ENCODE data around the gene GOLGA8J.
"Not testable (repeated sequence)": the region's sequence is repeated elsewhere in the genome, so short reads cannot be mapped to it uniquely, and the experiment has no call there.

The GOLGA8J gene

GRCh38 chr15:30097827-30098226, 15.1 kb downstream of the GOLGA8J start:
- not testable (repeated sequence) for DNase-seq

DNA sequence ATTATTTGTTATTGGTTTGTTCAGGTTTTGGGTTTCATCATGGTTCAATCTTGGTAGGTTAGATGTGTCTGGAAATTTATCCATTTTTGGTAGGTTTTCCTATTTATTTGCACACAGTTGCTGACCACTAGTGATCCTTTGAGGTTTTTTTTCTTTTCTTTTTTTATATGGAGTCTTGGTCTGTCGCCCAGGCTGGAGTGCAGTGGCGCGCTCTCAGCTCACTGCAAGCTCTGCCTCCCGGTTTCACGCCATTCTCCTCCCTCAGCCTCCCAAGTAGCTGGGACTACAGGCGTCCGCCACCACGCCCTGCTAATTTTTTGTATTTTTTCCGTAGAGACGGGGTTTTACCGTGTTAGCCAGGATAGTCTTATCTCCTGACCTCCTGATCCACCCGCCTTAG, 20.1 kb downstream of the GOLGA8J start:
- not testable (repeated sequence) for DNase-seq

DNA sequence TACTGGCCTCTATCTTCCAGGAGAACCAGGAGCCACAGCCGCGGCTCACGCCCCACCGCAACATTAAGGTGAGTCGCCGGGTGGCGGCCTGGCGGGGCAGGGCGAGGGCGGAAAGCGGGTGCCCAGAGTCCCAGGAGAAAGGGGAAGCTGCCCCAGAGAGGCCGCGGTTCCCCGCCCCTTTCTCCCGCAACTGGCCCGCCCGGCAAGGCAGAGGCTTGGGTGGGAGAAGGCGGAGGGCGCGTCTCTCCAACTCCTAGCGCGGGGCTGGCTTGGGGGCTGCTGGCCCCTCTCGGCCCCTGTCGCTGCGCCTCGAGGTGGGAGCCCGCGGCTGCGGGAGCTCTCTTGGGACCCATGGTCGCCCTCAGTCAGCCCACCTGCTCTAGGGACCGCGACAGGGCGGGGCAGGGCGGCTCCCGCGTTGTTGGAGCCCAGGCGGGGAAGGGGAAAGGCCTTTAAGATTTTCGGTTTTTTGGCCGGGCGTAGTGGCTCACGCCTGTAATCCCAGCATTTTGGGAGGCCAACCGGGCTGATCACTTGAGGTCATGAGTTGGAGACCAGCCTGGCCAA, 21.3 kb downstream of the GOLGA8J start:
- DNase-seq: not testable (repeated sequence)

DNA sequence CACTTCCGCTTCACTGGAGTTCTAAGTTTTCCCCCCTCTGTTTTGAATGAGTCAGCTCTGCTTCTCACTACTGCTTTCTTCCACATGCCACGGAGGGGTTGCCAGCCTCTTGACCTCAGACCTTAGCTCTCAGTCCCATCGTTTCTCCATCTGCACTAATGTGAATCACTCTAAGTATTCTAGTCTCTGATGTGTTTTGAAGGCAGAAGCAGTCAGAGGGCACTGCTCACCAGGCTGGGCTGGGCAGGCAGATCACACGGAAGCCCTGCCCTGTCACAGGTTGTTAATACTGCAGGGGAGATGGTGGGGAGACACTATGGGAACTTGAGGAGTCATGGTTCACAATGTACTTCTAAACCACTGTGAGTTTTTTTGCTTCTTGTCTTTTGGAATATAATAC, 27.8 kb downstream of the GOLGA8J start:
- DNase-seq: not testable (repeated sequence)

GRCh38 chr15:30130066-30130465, 47.3 kb downstream of the GOLGA8J start:
- DNase-seq: not testable (repeated sequence)

- DNase-seq: not testable (repeated sequence)
Observed at GRCh38 chr15:30134751-30135150, 52.0 kb downstream of the GOLGA8J start, which contains the start of gene GOLGA8T. Gene GOLGA8T (plus strand): TSS chr15:30135051. CDS start chr15:30135149, 98 bp downstream.
